ENCODE data around the gene IGF2BP2. TPM values are rescaled to one million over a fixed set of nuclear protein-coding genes. Genes with fewer than 3 reads are reported as not detected.

IGF2BP2 gene
- total and polyA plus RNA-seq, 2 of the 8 experiments (the other 6 are each of a cell fraction or from before 2014, with no cell fraction given): 7.4 to 121 TPM

DNA sequence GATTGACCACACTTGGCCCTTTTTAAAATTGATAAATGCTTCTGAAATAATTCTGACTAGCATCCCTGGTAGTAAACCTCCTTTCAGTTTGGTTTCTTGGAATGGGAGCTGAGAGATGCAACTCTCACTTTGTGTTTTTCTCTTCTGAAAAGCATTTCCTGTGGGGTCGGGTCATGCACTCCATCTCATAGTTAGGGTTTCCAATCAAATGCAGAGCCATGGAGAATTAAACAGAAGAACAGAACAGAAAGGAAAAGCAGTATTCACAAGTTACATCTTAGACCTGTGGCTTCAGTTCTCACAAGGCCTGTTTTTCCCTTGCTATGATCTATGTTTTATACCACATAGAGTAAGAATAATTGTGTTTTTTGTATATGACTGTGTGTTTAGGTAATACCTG lies 199.1 kb downstream of the IGF2BP2 start (continued):
- TF ChIP-seq, protein P1, sequence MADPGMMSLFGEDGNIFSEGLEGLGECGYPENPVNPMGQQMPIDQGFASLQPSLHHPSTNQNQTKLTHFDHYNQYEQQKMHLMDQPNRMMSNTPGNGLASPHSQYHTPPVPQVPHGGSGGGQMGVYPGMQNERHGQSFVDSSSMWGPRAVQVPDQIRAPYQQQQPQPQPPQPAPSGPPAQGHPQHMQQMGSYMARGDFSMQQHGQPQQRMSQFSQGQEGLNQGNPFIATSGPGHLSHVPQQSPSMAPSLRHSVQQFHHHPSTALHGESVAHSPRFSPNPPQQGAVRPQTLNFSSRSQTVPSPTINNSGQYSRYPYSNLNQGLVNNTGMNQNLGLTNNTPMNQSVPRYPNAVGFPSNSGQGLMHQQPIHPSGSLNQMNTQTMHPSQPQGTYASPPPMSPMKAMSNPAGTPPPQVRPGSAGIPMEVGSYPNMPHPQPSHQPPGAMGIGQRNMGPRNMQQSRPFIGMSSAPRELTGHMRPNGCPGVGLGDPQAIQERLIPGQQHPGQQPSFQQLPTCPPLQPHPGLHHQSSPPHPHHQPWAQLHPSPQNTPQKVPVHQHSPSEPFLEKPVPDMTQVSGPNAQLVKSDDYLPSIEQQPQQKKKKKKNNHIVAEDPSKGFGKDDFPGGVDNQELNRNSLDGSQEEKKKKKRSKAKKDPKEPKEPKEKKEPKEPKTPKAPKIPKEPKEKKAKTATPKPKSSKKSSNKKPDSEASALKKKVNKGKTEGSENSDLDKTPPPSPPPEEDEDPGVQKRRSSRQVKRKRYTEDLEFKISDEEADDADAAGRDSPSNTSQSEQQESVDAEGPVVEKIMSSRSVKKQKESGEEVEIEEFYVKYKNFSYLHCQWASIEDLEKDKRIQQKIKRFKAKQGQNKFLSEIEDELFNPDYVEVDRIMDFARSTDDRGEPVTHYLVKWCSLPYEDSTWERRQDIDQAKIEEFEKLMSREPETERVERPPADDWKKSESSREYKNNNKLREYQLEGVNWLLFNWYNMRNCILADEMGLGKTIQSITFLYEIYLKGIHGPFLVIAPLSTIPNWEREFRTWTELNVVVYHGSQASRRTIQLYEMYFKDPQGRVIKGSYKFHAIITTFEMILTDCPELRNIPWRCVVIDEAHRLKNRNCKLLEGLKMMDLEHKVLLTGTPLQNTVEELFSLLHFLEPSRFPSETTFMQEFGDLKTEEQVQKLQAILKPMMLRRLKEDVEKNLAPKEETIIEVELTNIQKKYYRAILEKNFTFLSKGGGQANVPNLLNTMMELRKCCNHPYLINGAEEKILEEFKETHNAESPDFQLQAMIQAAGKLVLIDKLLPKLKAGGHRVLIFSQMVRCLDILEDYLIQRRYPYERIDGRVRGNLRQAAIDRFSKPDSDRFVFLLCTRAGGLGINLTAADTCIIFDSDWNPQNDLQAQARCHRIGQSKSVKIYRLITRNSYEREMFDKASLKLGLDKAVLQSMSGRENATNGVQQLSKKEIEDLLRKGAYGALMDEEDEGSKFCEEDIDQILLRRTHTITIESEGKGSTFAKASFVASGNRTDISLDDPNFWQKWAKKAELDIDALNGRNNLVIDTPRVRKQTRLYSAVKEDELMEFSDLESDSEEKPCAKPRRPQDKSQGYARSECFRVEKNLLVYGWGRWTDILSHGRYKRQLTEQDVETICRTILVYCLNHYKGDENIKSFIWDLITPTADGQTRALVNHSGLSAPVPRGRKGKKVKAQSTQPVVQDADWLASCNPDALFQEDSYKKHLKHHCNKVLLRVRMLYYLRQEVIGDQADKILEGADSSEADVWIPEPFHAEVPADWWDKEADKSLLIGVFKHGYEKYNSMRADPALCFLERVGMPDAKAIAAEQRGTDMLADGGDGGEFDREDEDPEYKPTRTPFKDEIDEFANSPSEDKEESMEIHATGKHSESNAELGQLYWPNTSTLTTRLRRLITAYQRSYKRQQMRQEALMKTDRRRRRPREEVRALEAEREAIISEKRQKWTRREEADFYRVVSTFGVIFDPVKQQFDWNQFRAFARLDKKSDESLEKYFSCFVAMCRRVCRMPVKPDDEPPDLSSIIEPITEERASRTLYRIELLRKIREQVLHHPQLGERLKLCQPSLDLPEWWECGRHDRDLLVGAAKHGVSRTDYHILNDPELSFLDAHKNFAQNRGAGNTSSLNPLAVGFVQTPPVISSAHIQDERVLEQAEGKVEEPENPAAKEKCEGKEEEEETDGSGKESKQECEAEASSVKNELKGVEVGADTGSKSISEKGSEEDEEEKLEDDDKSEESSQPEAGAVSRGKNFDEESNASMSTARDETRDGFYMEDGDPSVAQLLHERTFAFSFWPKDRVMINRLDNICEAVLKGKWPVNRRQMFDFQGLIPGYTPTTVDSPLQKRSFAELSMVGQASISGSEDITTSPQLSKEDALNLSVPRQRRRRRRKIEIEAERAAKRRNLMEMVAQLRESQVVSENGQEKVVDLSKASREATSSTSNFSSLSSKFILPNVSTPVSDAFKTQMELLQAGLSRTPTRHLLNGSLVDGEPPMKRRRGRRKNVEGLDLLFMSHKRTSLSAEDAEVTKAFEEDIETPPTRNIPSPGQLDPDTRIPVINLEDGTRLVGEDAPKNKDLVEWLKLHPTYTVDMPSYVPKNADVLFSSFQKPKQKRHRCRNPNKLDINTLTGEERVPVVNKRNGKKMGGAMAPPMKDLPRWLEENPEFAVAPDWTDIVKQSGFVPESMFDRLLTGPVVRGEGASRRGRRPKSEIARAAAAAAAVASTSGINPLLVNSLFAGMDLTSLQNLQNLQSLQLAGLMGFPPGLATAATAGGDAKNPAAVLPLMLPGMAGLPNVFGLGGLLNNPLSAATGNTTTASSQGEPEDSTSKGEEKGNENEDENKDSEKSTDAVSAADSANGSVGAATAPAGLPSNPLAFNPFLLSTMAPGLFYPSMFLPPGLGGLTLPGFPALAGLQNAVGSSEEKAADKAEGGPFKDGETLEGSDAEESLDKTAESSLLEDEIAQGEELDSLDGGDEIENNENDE (IDR thresholded peaks at IDR 0.05; ENCODE audit: insufficient replicate concordance, low read length): no peak
- TF ChIP-seq EP300 (IDR thresholded peaks at IDR 0.05; ENCODE audit: borderline replicate concordance in 1 of 2, low read depth in 2 of 2, low read length in 2 of 2): no peak
- TF ChIP-seq CBX5 (IDR thresholded peaks at IDR 0.05; ENCODE audit: low read depth, low read length): no peak

All from H1 (cell line).